GM12875 (cell line): ENCODE results near the gene OPRL1.

Experiments used
- H3K4me3 ChIP-seq: one replicate; pipeline ENCODE4 v1.5.1; 2011; ENCODE audit warnings: low read depth, low read length, control low read depth
- CTCF ChIP-seq: IDR thresholded peaks from 2 replicates; pipeline ENCODE4 v1.5.1; 2011; ENCODE audit warnings: low read depth, mild to moderate bottlenecking, control low read depth, inconsistent platforms, low read length, moderate library complexity, borderline replicate concordance; ENCODE audit not compliant: insufficient read depth

OPRL1 gene

GRCh38 chr20:64146936-64147477 is 67.1 kb downstream of the OPRL1 start:
- no peak for TF ChIP-seq CTCF
- H3K4me3 ChIP-seq, result no peak overlapping the region

GRCh38 chr20:64148581-64148980 is 68.7 kb downstream of the OPRL1 start:
- TF ChIP-seq CTCF, result no peak
- H3K4me3 ChIP-seq, result no peak overlapping the region

- H3K4me3 ChIP-seq, result no peak overlapping the region
- TF ChIP-seq CTCF, result no peak
Observed at GRCh38 chr20:64149141-64149540, 69.3 kb downstream of the OPRL1 start.

GRCh38 chr20:64149809-64150560 is 70.1 kb downstream of the OPRL1 start:
- no peak for TF ChIP-seq CTCF

More at GRCh38 chr20:64149809-64150560, 70.1 kb downstream of the OPRL1 start:
- no peak overlapping the region for H3K4me3 ChIP-seq
